LNCAP (cell line): ENCODE measurements around the gene NUDCD3.

ENCODE experiments used
- CTCF ChIP-seq: fragments of 450-650 bp; IDR thresholded peaks from 2 replicates; pipeline ENCODE4 v1.5.1; 2017; ENCODE audit warnings: mild to moderate bottlenecking

Gene NUDCD3

GRCh38 chr7:44415047-44415446 lies 75.4 kb downstream of the NUDCD3 start:
- no peak for TF ChIP-seq CTCF

DNA sequence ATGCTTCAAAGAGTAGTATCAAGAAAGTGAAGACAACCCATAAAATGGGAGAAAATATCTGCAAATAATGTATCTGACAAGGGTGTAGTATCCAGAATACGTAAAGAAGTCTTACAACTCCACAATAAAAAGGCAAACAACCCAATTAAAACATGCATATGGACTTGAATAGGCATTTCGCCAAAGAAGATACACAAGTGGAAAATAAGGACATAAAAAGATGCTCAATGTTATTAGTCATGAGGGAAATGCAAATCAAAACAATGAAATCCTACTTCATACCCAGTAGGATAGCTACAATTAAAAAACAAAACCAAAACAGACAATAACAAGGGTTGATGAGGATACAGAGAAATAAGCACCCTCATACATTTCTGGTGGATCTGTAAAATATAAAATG lies 79.2 kb downstream of the NUDCD3 start:
- no peak for TF ChIP-seq CTCF

DNA sequence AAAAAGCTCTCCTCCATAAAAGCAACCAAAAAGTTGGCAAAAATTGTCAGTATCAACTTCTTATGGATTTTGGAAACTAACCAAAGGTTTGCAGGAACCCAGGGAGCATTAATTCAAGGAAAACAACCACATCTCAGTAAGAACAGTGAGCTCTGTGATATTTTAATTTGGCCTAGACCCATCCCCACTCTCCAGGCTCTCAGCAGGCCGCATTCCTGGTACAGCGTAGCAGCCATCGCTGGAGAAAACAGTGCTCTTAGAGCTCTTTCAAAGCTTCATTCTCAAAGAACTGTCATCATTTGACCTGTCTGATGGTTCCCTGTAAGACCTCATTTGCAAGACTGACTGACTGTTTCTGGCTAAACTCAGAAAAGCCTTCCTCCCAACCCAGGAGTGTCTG lies 81.9 kb downstream of the NUDCD3 start:
- no peak for TF ChIP-seq CTCF

- TF ChIP-seq CTCF = no peak
These were observed 86.7 kb downstream of the NUDCD3 start for GRCh38 chr7:44403775-44404174.

- TF ChIP-seq CTCF = no peak
These were observed 87.2 kb downstream of the NUDCD3 start for GRCh38 chr7:44403176-44403759.

GRCh38 chr7:44402401-44403060 lies 87.9 kb downstream of the NUDCD3 start:
- no peak for TF ChIP-seq CTCF

DNA sequence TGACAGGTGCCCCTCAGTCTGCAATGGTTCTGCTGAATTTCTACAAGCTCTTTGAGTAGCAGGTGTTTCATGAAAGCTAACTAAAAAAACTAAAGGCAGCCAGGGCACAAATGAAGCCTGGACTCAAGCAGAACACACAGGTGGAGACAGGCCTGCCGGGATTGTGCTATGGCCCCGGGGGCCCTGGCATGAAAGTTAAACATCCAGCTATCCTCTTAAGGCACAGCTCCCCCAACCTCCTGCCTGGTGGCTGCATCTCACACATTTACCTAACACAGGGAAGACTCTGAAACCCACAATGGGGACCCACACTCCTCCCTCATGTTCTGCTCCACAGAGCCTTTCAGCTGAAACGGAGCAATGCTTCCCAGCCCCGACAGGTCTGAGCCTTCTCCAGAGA lies 88.8 kb downstream of the NUDCD3 start:
- TF ChIP-seq CTCF = no peak

GRCh38 chr7:44400033-44400511 lies 90.4 kb downstream of the NUDCD3 start:
- no peak for TF ChIP-seq CTCF
